H9 (cell line): Measurements from ENCODE around the gene KLRD1. TPM values are rescaled to one million over a fixed set of nuclear protein-coding genes. Genes with fewer than 3 reads are reported as not detected.

Source experiments
- DNase-seq: peaks from one replicate; pipeline ENCODE4 v3.0.0-alpha.2; 2017
- H2AFZ ChIP-seq: one replicate; pipeline ENCODE4 v1.6.1; 2013; ENCODE audit warnings: mild to moderate bottlenecking, low read length, control low read depth, moderate library complexity
- H2AK5ac ChIP-seq: 2 replicates; pipeline ENCODE4 v1.6.1; 2013; ENCODE audit warnings: low read length, control low read depth, mixed read lengths; ENCODE audit not compliant: insufficient read length
- H2BK120ac ChIP-seq: one replicate; pipeline ENCODE4 v1.6.1; 2013; ENCODE audit warnings: low read depth, mild to moderate bottlenecking, low read length, control low read depth, inconsistent platforms; ENCODE audit not compliant: poor library complexity, severe bottlenecking
- H2BK12ac ChIP-seq: 2 replicates; pipeline ENCODE4 v1.6.1; 2013; ENCODE audit warnings: low read length, control low read depth, mixed read lengths, low read depth; ENCODE audit not compliant: insufficient read length
- H2BK15ac ChIP-seq: 2 replicates; pipeline ENCODE4 v1.6.1; 2013; ENCODE audit warnings: low read depth, low read length, control low read depth
- H2BK20ac ChIP-seq: one replicate; pipeline ENCODE4 v1.6.1; 2013; ENCODE audit warnings: low read depth, mild to moderate bottlenecking, low read length, control low read depth, inconsistent platforms; ENCODE audit not compliant: poor library complexity, severe bottlenecking
- H2BK5ac ChIP-seq: 2 replicates; pipeline ENCODE4 v1.6.1; 2013; ENCODE audit warnings: low read length, control low read depth, mixed read lengths; ENCODE audit not compliant: insufficient read length
- H3K14ac ChIP-seq: 2 replicates; pipeline ENCODE4 v1.6.1; 2013; ENCODE audit warnings: low read length, control low read depth; ENCODE audit not compliant: insufficient read depth
- H3K18ac ChIP-seq: 2 replicates; pipeline ENCODE4 v1.6.1; 2013; ENCODE audit warnings: low read depth, mild to moderate bottlenecking, mixed read lengths, low read length, control low read depth; ENCODE audit not compliant: insufficient read length
- H3K23ac ChIP-seq: 2 replicates; pipeline ENCODE4 v1.6.1; 2013; ENCODE audit warnings: low read length, control low read depth, mixed read lengths, low read depth; ENCODE audit not compliant: insufficient read length
- H3K23me2 ChIP-seq: 2 replicates; pipeline ENCODE4 v1.6.1; 2013; ENCODE audit warnings: low read depth, mild to moderate bottlenecking, mixed read lengths, low read length, control low read depth; ENCODE audit not compliant: insufficient read length, poor library complexity, severe bottlenecking
- H3K27ac ChIP-seq: 2 replicates; pipeline ENCODE4 v1.5.1; 2013; ENCODE audit warnings: low read length, control low read depth, mixed read lengths, low read depth; ENCODE audit not compliant: insufficient read length
- H3K27me3 ChIP-seq: 2 replicates; pipeline ENCODE4 v1.6.1; 2013; ENCODE audit warnings: low read length, control low read depth, inconsistent platforms; ENCODE audit not compliant: insufficient read depth
- H3K4ac ChIP-seq: 2 replicates; pipeline ENCODE4 v1.6.1; 2013; ENCODE audit warnings: low read depth, mild to moderate bottlenecking, control low read depth, inconsistent platforms, low read length, moderate library complexity
- H3K4me1 ChIP-seq: 2 replicates; pipeline ENCODE4 v1.6.1; 2013; ENCODE audit warnings: low read length, control low read depth, inconsistent platforms; ENCODE audit not compliant: insufficient read depth
- H3K4me2 ChIP-seq: 2 replicates; pipeline ENCODE4 v1.6.1; 2013; ENCODE audit warnings: low read length, control low read depth, mixed read lengths; ENCODE audit not compliant: insufficient read length, insufficient read depth
- H3K56ac ChIP-seq: 2 replicates; pipeline ENCODE4 v1.6.1; 2013; ENCODE audit warnings: low read depth, mild to moderate bottlenecking, mixed read lengths, low read length, control low read depth; ENCODE audit not compliant: insufficient read length
- H3K79me1 ChIP-seq: 2 replicates; pipeline ENCODE4 v1.6.1; 2013; ENCODE audit warnings: low read depth, mild to moderate bottlenecking, moderate library complexity, low read length, control low read depth, inconsistent platforms; ENCODE audit not compliant: insufficient read depth, poor library complexity, severe bottlenecking
- H3K79me2 ChIP-seq: 2 replicates; pipeline ENCODE4 v1.6.1; 2013; ENCODE audit warnings: low read length, control low read depth, inconsistent platforms; ENCODE audit not compliant: insufficient read depth
- H3K9ac ChIP-seq: 2 replicates; pipeline ENCODE4 v1.6.1; 2013; ENCODE audit warnings: low read length, control low read depth, mixed read lengths; ENCODE audit not compliant: insufficient read length; ENCODE audit errors: extremely low read depth
- H3K9me3 ChIP-seq: one replicate; pipeline ENCODE4 v1.6.1; 2013; ENCODE audit warnings: low read depth, low read length, inconsistent platforms; ENCODE audit not compliant: control insufficient read depth
- H3T11ph ChIP-seq: one replicate; pipeline ENCODE4 v1.6.1; 2013; ENCODE audit warnings: mild to moderate bottlenecking, low read length, control low read depth, inconsistent platforms
- H4K20me1 ChIP-seq: one replicate; pipeline ENCODE4 v1.6.1; 2013; ENCODE audit not compliant: control insufficient read depth, insufficient read length, insufficient read depth
- H4K5ac ChIP-seq: 2 replicates; pipeline ENCODE4 v1.6.1; 2013; ENCODE audit warnings: low read depth, mild to moderate bottlenecking, mixed read lengths, low read length, control low read depth; ENCODE audit not compliant: insufficient read length
- H4K8ac ChIP-seq: replicated peaks from 2 replicates; pipeline ENCODE4 v1.6.1; 2013; ENCODE audit warnings: low read length, control low read depth, mixed read lengths, low read depth; ENCODE audit not compliant: insufficient read length
- H4K91ac ChIP-seq: 2 replicates; pipeline ENCODE4 v1.6.1; 2013; ENCODE audit warnings: low read depth, mild to moderate bottlenecking, moderate library complexity, mixed read lengths, low read length, control low read depth; ENCODE audit not compliant: insufficient read length
- H3K27ac Mint-ChIP-seq, 3 experiments: 2 replicates in 2 of 3; 3 replicates in 1 of 3; pipeline ENCODE4 v1.8.0; 2020 to 2021; ENCODE audit warnings: mixed read lengths in 3 of 3, mild to moderate bottlenecking in 1 of 3, moderate library complexity in 1 of 3
- H3K27me3 Mint-ChIP-seq: 2 replicates; pipeline ENCODE4 v1.8.0; 2021; ENCODE audit warnings: low read depth, mild to moderate bottlenecking, moderate library complexity, mixed read lengths
- H3K36me3 Mint-ChIP-seq, 3 experiments: 2 replicates in 2 of 3; 3 replicates in 1 of 3; pipeline ENCODE4 v1.8.0; 2020 to 2021; ENCODE audit warnings: low read depth in 3 of 3, mixed read lengths in 3 of 3; ENCODE audit not compliant: insufficient read depth in 1 of 3
- H3K4me1 Mint-ChIP-seq, 2 experiments: 2 replicates each; pipeline ENCODE4 v1.8.0; 2020; ENCODE audit warnings: mixed read lengths in 2 of 2
- H3K4me3 Mint-ChIP-seq, 2 experiments: 2 replicates in 1 of 2; 3 replicates in 1 of 2; pipeline ENCODE4 v1.8.0; 2020 to 2021; ENCODE audit warnings: mild to moderate bottlenecking in 2 of 2, mixed read lengths in 2 of 2, moderate library complexity in 1 of 2
- H3K9me3 Mint-ChIP-seq, 2 experiments: 2 replicates in 1 of 2; 3 replicates in 1 of 2; pipeline ENCODE4 v1.8.0; 2020; ENCODE audit warnings: mild to moderate bottlenecking in 2 of 2, mixed read lengths in 2 of 2, moderate library complexity in 1 of 2
- WGBS: extraction: QIAGEN DNeasy Blood & Tissue Kit; methylation state at CpG from one replicate; pipeline ENCODE4 v1.1.7; 2013; ENCODE audit warnings: missing lambda C conversion rate, low lambda C conversion rate, mixed read lengths; ENCODE audit not compliant: insufficient read length; ENCODE audit errors: extremely low coverage; 5-methylcytosine and 5-hydroxymethylcytosine counted together
- total RNA-seq: library from RNA; stranded (reverse); gene quantifications from 2 replicates; pipeline ENCODE4 v1.2.1, GENCODE V29; 2021
- TF ChIP-seq, protein P1 (sequence below): fragments of 200-600 bp; sonication (generic); conservative IDR thresholded peaks from 3 replicates; pipeline ENCODE4 v1.8.0; 2021; ENCODE audit warnings: antibody characterized with exemption, mild to moderate bottlenecking

The KLRD1 gene
- total RNA-seq, 1 experiment from 2014 or later: not detected

DNA sequence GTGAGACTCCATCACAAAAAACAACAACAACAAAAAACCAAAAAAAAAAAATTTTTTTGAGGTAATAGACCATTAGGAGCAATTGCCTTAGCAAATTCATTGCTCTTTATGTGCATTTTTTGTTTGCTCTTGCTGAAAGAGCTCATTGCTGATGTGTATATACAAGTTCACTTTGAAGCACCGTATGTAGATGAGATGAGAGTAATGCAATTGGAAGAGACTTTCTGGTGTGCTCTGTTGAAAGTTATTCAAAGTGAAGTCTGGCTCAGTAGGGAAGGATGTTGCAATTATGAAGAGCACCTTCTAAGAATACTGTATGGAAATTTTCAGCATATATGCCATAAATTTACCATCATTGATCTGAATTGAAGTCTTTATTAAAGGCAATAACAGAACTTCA is 46.7 kb upstream of the KLRD1 start:
- H2BK5ac ChIP-seq: no peak overlapping the region
- H3K79me2 ChIP-seq: no peaks in the 10 kb centered on the region
- no peak overlapping the region for H2BK20ac ChIP-seq
- H4K20me1 ChIP-seq: no peaks in the 10 kb centered on the region
- H3K23me2 ChIP-seq: no peaks in the 10 kb centered on the region
- H3K56ac ChIP-seq: no peak overlapping the region
- no peak overlapping the region for H4K91ac ChIP-seq
- Mint-ChIP-seq H3K27me3 (no peaks in the 10 kb centered on the region), H3K4me1 (no peaks in the 10 kb centered on the region), H3K4me3 (no peak overlapping the region), H3K27ac (no peak overlapping the region), H3K9me3 (peaks cover 3 to 4% of the 10 kb centered on the region in 2 experiments; a peak in 3 of 5 replicates), H3K36me3 (peaks cover 0 to 3% (median 0%) of the 10 kb centered on the region in 3 experiments; a peak in 2 of 7 replicates)
- H2BK120ac ChIP-seq: no peak overlapping the region
- H3K4me1 ChIP-seq: no peaks in the 10 kb centered on the region
- no peaks in the 10 kb centered on the region for H3K9me3 ChIP-seq
- no peak overlapping the region for H3K14ac ChIP-seq
- no peak overlapping the region for H3K4ac ChIP-seq
- H2AFZ ChIP-seq: no peak overlapping the region
- H3K27ac ChIP-seq: no peak overlapping the region
- H3K9ac ChIP-seq: no peak overlapping the region
- no peak overlapping the region for H2BK12ac ChIP-seq
- TF ChIP-seq, protein P1, sequence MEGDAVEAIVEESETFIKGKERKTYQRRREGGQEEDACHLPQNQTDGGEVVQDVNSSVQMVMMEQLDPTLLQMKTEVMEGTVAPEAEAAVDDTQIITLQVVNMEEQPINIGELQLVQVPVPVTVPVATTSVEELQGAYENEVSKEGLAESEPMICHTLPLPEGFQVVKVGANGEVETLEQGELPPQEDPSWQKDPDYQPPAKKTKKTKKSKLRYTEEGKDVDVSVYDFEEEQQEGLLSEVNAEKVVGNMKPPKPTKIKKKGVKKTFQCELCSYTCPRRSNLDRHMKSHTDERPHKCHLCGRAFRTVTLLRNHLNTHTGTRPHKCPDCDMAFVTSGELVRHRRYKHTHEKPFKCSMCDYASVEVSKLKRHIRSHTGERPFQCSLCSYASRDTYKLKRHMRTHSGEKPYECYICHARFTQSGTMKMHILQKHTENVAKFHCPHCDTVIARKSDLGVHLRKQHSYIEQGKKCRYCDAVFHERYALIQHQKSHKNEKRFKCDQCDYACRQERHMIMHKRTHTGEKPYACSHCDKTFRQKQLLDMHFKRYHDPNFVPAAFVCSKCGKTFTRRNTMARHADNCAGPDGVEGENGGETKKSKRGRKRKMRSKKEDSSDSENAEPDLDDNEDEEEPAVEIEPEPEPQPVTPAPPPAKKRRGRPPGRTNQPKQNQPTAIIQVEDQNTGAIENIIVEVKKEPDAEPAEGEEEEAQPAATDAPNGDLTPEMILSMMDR: no peak
- no peak overlapping the region for H2BK15ac ChIP-seq
- H3T11ph ChIP-seq: no peak overlapping the region
- no peak overlapping the region for H3K23ac ChIP-seq
- no peak overlapping the region for H3K18ac ChIP-seq
- H3K79me1 ChIP-seq: no peaks in the 10 kb centered on the region
- DNase-seq: no peak
- no CpG with 5 or more reads among the region's 1 CpG for WGBS
- H2AK5ac ChIP-seq: no peak overlapping the region
- no peak overlapping the region for H4K8ac ChIP-seq
- H4K5ac ChIP-seq: no peak overlapping the region
- H3K4me2 ChIP-seq: no peak overlapping the region
- no peaks in the 10 kb centered on the region for H3K27me3 ChIP-seq
